WTC11 (cell line): ENCODE data around the gene TAOK3. TPM values are rescaled to one million over a fixed set of nuclear protein-coding genes. Genes with fewer than 3 reads are reported as not detected.
"Not testable (repeated sequence)": the region's sequence is repeated elsewhere in the genome, so short reads cannot be mapped to it uniquely, and the experiment has no call there.

Experiments used
- ATAC-seq: fragments of 200-7000 bp; cut with Tn5 transposase; 2 replicates; pipeline ENCODE4 v1.10.0; 2021; ENCODE audit warnings: mild to moderate bottlenecking, moderate library complexity
- CTCF ChIA-PET: fragments of 300-600 bp; sonication (Branson Sonifier 250); formaldehyde crosslinking; loops from one replicate; lab custom pipeline; 2021; ENCODE audit warnings: antibody characterized with exemption; lab: Charles Lee
- POLR2A ChIA-PET: fragments of 350-600 bp; sonication (Branson Sonifier 250); formaldehyde crosslinking; loops from one replicate; lab custom pipeline; 2021; ENCODE audit warnings: antibody characterized with exemption; lab: Charles Lee
- DNase-seq: peaks from one replicate; pipeline ENCODE4 v3.0.0; 2021; ENCODE audit warnings: low spot score
- H3K27ac Mint-ChIP-seq: 2 replicates; pipeline ENCODE4 v1.8.0; 2021; ENCODE audit warnings: mixed read lengths
- H3K27me3 Mint-ChIP-seq: 2 replicates; pipeline ENCODE4 v1.8.0; 2021; ENCODE audit warnings: low read depth, mild to moderate bottlenecking, moderate library complexity, mixed read lengths
- H3K36me3 Mint-ChIP-seq: 2 replicates; pipeline ENCODE4 v1.8.0; 2021; ENCODE audit warnings: mixed read lengths
- H3K4me1 Mint-ChIP-seq: 2 replicates; pipeline ENCODE4 v1.8.0; 2022; ENCODE audit warnings: mixed read lengths
- H3K4me3 Mint-ChIP-seq: 2 replicates; pipeline ENCODE4 v1.8.0; 2021; ENCODE audit warnings: mild to moderate bottlenecking, moderate library complexity, mixed read lengths
- H3K9me3 Mint-ChIP-seq: 2 replicates; pipeline ENCODE4 v1.8.0; 2021; ENCODE audit warnings: mixed read lengths
- ATF1 ChIP-seq: sonication (generic); formaldehyde crosslinking; IDR thresholded peaks from 2 replicates; pipeline ENCODE4 v1.8.1; 2023; ENCODE audit warnings: mild to moderate bottlenecking, moderate library complexity, missing genetic modification reagents
- CBFB ChIP-seq: sonication (generic); formaldehyde crosslinking; IDR thresholded peaks from 2 replicates; pipeline ENCODE4 v1.8.1; 2022; ENCODE audit warnings: mild to moderate bottlenecking, low read depth, missing genetic modification reagents
- ELF4 ChIP-seq: sonication (generic); formaldehyde crosslinking; IDR thresholded peaks from 2 replicates; pipeline ENCODE4 v1.8.1; 2022; ENCODE audit warnings: low read depth, mild to moderate bottlenecking, moderate library complexity, missing genetic modification reagents
- ESRRA ChIP-seq: sonication (generic); formaldehyde crosslinking; IDR thresholded peaks from 2 replicates; pipeline ENCODE4 v1.8.1; 2022; ENCODE audit warnings: mild to moderate bottlenecking, missing genetic modification reagents, borderline replicate concordance
- ETV6 ChIP-seq: sonication (generic); formaldehyde crosslinking; IDR thresholded peaks from 2 replicates; pipeline ENCODE4 v1.8.1; 2022; ENCODE audit warnings: mild to moderate bottlenecking, missing genetic modification reagents
- FOXJ3 ChIP-seq: sonication (generic); formaldehyde crosslinking; IDR thresholded peaks from 2 replicates; pipeline ENCODE4 v1.9.0; 2021; ENCODE audit warnings: missing genetic modification reagents, mild to moderate bottlenecking, borderline replicate concordance
- GTF2I ChIP-seq: fragments of 250-450 bp; sonication (Bioruptor Pico); conservative IDR thresholded peaks from 2 replicates; pipeline ENCODE4 v1.4.0; 2021; ENCODE audit warnings: mild to moderate bottlenecking
- KAT7 ChIP-seq: sonication (generic); formaldehyde crosslinking; IDR thresholded peaks from 2 replicates; pipeline ENCODE4 v1.8.1; 2023; ENCODE audit warnings: missing genetic modification reagents, mild to moderate bottlenecking, borderline replicate concordance
- MYBL2 ChIP-seq: sonication (generic); formaldehyde crosslinking; IDR thresholded peaks from 2 replicates; pipeline ENCODE4 v1.8.1; 2023; ENCODE audit warnings: mild to moderate bottlenecking, moderate library complexity, missing genetic modification reagents
- NFATC4 ChIP-seq: fragments of 250-450 bp; sonication (Bioruptor Pico); IDR thresholded peaks from 2 replicates; pipeline ENCODE4 v1.9.0; 2021; ENCODE audit warnings: mild to moderate bottlenecking
- NFYB ChIP-seq: sonication (generic); formaldehyde crosslinking; conservative IDR thresholded peaks from 2 replicates; pipeline ENCODE4 v1.8.0; 2022; ENCODE audit warnings: low read depth, missing genetic modification reagents
- RORB ChIP-seq: fragments of 250-450 bp; sonication (Bioruptor Pico); IDR thresholded peaks from 2 replicates; pipeline ENCODE4 v1.9.0; 2021; ENCODE audit warnings: mild to moderate bottlenecking
- TEAD1 ChIP-seq: sonication (generic); formaldehyde crosslinking; IDR thresholded peaks from 2 replicates; pipeline ENCODE4 v1.8.0; 2022; ENCODE audit warnings: mild to moderate bottlenecking, missing genetic modification reagents
- ZBTB21 ChIP-seq: sonication (generic); formaldehyde crosslinking; IDR thresholded peaks from 2 replicates; pipeline ENCODE4 v1.8.1; 2023; ENCODE audit warnings: mild to moderate bottlenecking, missing genetic modification reagents, borderline replicate concordance
- ZNF121 ChIP-seq: sonication (generic); formaldehyde crosslinking; IDR thresholded peaks from 2 replicates; pipeline ENCODE4 v1.8.0; 2023; ENCODE audit warnings: missing genetic modification reagents
- ZNF219 ChIP-seq: sonication (generic); formaldehyde crosslinking; IDR thresholded peaks from 2 replicates; pipeline ENCODE4 v1.8.0; 2023; ENCODE audit warnings: missing genetic modification reagents, mild to moderate bottlenecking, borderline replicate concordance
- ZNF232 ChIP-seq: sonication (generic); formaldehyde crosslinking; IDR thresholded peaks from 2 replicates; pipeline ENCODE4 v1.8.0; 2022; ENCODE audit warnings: mild to moderate bottlenecking, missing genetic modification reagents
- total RNA-seq: library from RNA; stranded (reverse); gene quantifications from 3 replicates; pipeline ENCODE4 v1.2.3, GENCODE V29; 2021
- TF ChIP-seq, protein P1 (sequence below): sonication (generic); formaldehyde crosslinking; IDR thresholded peaks from 2 replicates; pipeline ENCODE4 v1.8.1; 2022; ENCODE audit warnings: mild to moderate bottlenecking, moderate library complexity, missing genetic modification reagents
- TF ChIP-seq, protein P2 (sequence below): sonication (generic); formaldehyde crosslinking; IDR thresholded peaks from 2 replicates; pipeline ENCODE4 v1.8.1; 2023; ENCODE audit warnings: mild to moderate bottlenecking, missing genetic modification reagents, moderate library complexity
- TF ChIP-seq, protein P3 (sequence below): sonication (generic); formaldehyde crosslinking; IDR thresholded peaks from 2 replicates; pipeline ENCODE4 v1.8.0; 2022; ENCODE audit warnings: mild to moderate bottlenecking, missing genetic modification reagents
- TF ChIP-seq, protein P4 (sequence below): sonication (generic); formaldehyde crosslinking; IDR thresholded peaks from 2 replicates; pipeline ENCODE4 v1.8.0; 2023; ENCODE audit warnings: missing genetic modification reagents
- TF ChIP-seq, protein P5 (sequence below): sonication (generic); formaldehyde crosslinking; IDR thresholded peaks from 2 replicates; pipeline ENCODE4 v1.8.0; 2022; ENCODE audit warnings: mild to moderate bottlenecking, missing genetic modification reagents

Gene TAOK3
- total RNA-seq, 1 experiment from 2014 or later: 13.0 TPM

DNA sequence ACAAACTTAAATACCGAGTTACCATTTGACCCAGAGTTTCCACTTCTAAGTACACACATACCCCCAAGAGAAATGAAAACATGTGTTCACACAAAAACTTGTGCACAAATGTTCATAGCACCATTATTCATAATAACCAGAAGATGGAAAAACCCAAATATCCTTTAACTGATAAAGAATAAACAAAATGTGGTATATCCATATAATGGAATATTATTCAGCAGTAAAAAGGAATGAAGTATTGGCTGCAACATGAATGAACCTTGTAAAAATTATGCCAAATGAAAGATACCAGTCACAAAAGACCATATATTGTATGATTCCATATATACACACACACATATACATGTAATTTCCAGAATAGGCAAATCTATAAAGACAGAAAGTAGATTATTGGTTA is 116.4 kb downstream of the TAOK3 start (continued):
- TF ChIP-seq, protein P1, sequence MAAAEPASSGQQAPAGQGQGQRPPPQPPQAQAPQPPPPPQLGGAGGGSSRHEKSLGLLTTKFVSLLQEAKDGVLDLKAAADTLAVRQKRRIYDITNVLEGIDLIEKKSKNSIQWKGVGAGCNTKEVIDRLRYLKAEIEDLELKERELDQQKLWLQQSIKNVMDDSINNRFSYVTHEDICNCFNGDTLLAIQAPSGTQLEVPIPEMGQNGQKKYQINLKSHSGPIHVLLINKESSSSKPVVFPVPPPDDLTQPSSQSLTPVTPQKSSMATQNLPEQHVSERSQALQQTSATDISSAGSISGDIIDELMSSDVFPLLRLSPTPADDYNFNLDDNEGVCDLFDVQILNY (CRISPR knock-in tag): no peak
- no peak for TF ChIP-seq ZNF121 (CRISPR knock-in tag)
- no peak for TF ChIP-seq ZBTB21 (CRISPR knock-in tag)
- TF ChIP-seq FOXJ3: no peak

DNA sequence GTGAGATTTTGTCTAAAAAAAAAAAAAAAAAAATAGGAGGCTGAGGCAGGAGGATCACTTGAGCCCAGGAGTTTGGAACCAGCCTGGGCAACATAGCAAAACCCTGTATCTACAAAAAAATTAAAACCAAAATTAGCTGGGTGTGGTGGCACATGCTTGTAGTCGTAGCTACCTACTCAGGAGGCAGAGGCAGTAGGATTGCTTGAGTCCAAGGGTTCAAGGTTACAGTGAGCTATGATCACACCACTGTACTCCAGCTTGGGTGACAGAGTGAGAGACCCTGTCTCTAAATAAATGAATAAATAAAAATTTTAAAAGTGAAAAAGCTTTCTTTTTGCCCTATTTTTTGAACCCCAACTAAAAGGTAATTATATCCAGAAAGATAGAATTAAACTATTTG is 123.2 kb downstream of the TAOK3 start:
- Mint-ChIP-seq H3K27ac (no peak overlapping the region), H3K4me3 (no peak overlapping the region), H3K27me3 (no peaks in the 10 kb centered on the region), H3K4me1 (no peaks in the 10 kb centered on the region), H3K9me3 (no peaks in the 10 kb centered on the region), H3K36me3 (no peaks in the 10 kb centered on the region)
- TF ChIP-seq KAT7 (CRISPR knock-in tag): no peak
- no peak for TF ChIP-seq RORB
- TF ChIP-seq CBFB (CRISPR knock-in tag): no peak
- no peak for TF ChIP-seq MYBL2 (CRISPR knock-in tag)
- no peak for TF ChIP-seq TEAD1 (CRISPR knock-in tag)
- TF ChIP-seq ATF1 (CRISPR knock-in tag): no peak
- TF ChIP-seq ESRRA (CRISPR knock-in tag): no peak
- no peak for TF ChIP-seq NFATC4 (CRISPR knock-in tag)
- TF ChIP-seq ETV6 (CRISPR knock-in tag): no peak
- TF ChIP-seq, protein P2, sequence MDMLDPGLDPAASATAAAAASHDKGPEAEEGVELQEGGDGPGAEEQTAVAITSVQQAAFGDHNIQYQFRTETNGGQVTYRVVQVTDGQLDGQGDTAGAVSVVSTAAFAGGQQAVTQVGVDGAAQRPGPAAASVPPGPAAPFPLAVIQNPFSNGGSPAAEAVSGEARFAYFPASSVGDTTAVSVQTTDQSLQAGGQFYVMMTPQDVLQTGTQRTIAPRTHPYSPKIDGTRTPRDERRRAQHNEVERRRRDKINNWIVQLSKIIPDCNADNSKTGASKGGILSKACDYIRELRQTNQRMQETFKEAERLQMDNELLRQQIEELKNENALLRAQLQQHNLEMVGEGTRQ: no peak
- TF ChIP-seq ZBTB21 (CRISPR knock-in tag): no peak
- TF ChIP-seq ZNF232 (CRISPR knock-in tag): no peak
- no peak for TF ChIP-seq GTF2I (CRISPR knock-in tag)
- TF ChIP-seq ZNF219 (CRISPR knock-in tag): no peak
- TF ChIP-seq, protein P3, sequence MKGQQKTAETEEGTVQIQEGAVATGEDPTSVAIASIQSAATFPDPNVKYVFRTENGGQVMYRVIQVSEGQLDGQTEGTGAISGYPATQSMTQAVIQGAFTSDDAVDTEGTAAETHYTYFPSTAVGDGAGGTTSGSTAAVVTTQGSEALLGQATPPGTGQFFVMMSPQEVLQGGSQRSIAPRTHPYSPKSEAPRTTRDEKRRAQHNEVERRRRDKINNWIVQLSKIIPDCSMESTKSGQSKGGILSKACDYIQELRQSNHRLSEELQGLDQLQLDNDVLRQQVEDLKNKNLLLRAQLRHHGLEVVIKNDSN (CRISPR knock-in tag): no peak
- no peak for TF ChIP-seq ELF4 (CRISPR knock-in tag)
- TF ChIP-seq, protein P4, sequence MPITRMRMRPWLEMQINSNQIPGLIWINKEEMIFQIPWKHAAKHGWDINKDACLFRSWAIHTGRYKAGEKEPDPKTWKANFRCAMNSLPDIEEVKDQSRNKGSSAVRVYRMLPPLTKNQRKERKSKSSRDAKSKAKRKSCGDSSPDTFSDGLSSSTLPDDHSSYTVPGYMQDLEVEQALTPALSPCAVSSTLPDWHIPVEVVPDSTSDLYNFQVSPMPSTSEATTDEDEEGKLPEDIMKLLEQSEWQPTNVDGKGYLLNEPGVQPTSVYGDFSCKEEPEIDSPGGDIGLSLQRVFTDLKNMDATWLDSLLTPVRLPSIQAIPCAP: no peak
- TF ChIP-seq, protein P5, sequence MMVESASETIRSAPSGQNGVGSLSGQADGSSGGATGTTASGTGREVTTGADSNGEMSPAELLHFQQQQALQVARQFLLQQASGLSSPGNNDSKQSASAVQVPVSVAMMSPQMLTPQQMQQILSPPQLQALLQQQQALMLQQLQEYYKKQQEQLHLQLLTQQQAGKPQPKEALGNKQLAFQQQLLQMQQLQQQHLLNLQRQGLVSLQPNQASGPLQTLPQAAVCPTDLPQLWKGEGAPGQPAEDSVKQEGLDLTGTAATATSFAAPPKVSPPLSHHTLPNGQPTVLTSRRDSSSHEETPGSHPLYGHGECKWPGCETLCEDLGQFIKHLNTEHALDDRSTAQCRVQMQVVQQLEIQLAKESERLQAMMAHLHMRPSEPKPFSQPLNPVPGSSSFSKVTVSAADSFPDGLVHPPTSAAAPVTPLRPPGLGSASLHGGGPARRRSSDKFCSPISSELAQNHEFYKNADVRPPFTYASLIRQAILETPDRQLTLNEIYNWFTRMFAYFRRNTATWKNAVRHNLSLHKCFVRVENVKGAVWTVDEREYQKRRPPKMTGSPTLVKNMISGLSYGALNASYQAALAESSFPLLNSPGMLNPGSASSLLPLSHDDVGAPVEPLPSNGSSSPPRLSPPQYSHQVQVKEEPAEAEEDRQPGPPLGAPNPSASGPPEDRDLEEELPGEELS (CRISPR knock-in tag): no peak
- no peak for TF ChIP-seq NFYB (CRISPR knock-in tag)
- ATAC-seq (no peak), DNase-seq (no peak)
- CTCF ChIA-PET: interaction anchor here (0.7 to 1.2 kb wide), 2 partner anchors 8 to 83 kb away, joined by 3 to 4 read pairs; no protein-coding TSS in a partner anchor
- POLR2A ChIA-PET: no interaction called here

DNA sequence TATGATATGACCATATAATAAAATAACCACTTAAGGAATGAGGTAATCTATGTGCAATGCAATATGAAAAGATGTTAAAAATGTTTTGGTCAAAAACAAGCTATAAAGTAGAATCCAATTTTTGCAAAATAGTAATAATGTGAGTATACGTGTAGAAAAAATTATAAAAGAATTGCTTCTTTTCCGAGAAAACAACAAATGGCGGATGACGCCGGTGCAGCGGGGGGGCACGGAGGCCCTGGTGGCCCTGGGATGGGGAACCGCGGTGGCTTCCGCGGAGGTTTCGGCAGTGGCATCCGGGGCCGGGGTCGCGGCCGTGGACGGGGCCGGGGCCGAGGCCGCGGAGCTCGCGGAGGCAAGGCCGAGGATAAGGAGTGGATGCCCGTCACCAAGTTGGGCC is 126.8 kb downstream of the TAOK3 start:
- H3K4me1 Mint-ChIP-seq, POLR2A ChIA-PET, ATAC-seq, H3K27me3 Mint-ChIP-seq, DNase-seq, H3K27ac Mint-ChIP-seq, H3K4me3 Mint-ChIP-seq, H3K9me3 Mint-ChIP-seq, CTCF ChIA-PET, H3K36me3 Mint-ChIP-seq: not testable (repeated sequence)
